KBM-7 (cell line): ENCODE data around the gene MCMBP.
A peak's percentile ranks its signal among the peaks of the same experiment; 100 is the strongest.
"Not testable (repeated sequence)": the region's sequence is repeated elsewhere in the genome, so short reads cannot be mapped to it uniquely, and the experiment has no call there.

Experiments used
- DNase-seq: peaks from one replicate; pipeline ENCODE4 v3.0.0-alpha.2; 2015
- in situ Hi-C: fragments of 300-500 bp; cut with MboI; formaldehyde crosslinking; loops from 2 replicates; pipeline ENCODE4 v1.14.3; 2020; ENCODE audit warnings: low sequenced_read_pairs, low pct_unique_long_range_greater_than_20kb, mixed read lengths

MCMBP gene, protein sequence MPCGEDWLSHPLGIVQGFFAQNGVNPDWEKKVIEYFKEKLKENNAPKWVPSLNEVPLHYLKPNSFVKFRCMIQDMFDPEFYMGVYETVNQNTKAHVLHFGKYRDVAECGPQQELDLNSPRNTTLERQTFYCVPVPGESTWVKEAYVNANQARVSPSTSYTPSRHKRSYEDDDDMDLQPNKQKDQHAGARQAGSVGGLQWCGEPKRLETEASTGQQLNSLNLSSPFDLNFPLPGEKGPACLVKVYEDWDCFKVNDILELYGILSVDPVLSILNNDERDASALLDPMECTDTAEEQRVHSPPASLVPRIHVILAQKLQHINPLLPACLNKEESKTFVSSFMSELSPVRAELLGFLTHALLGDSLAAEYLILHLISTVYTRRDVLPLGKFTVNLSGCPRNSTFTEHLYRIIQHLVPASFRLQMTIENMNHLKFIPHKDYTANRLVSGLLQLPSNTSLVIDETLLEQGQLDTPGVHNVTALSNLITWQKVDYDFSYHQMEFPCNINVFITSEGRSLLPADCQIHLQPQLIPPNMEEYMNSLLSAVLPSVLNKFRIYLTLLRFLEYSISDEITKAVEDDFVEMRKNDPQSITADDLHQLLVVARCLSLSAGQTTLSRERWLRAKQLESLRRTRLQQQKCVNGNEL

GRCh38 chr10:119872610-119872859 lies at the start of gene MCMBP:
TSS of gene MCMBP (minus strand) at chr10:119872843. CDS start at chr10:119872584, 259 bp downstream.
- DNase-seq = no peak
- in situ Hi-C loops = no loop called here

- in situ Hi-C loops = no loop called here
- no peak for DNase-seq
These were observed 47.2 kb upstream of the MCMBP start for GRCh38 chr10:119919826-119920225.

DNA sequence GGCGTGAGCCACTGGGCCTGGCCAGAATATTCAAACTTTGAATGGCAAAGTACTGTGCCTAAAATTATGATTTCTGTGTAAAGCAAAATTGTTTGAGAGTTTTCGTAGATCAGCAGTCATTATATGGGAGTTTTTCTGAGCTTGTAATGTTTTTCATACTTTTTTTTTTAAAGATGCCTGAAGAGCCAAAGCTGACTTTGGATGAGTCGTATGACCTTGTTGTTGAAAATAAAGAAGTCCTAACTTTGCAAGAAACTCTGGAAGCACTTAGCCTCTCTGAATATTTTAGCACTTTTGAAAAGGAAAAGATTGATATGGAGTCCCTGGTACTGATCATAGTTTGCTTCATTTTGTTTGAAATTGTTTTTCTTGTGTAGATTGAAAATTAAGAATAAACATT lies 46.6 kb upstream of the MCMBP start:
- in situ Hi-C loops = no loop called here

GRCh38 chr10:119917777-119918176 lies 45.1 kb upstream of the MCMBP start:
- DNase-seq = peak; percentile 28
- in situ Hi-C loops = no loop called here

More for the DNA sequence above, 46.6 kb upstream of the MCMBP start:
- no peak for DNase-seq

GRCh38 chr10:119910689-119911088 lies 38.0 kb upstream of the MCMBP start:
- no peak for DNase-seq
- in situ Hi-C loops = no loop called here

DNA sequence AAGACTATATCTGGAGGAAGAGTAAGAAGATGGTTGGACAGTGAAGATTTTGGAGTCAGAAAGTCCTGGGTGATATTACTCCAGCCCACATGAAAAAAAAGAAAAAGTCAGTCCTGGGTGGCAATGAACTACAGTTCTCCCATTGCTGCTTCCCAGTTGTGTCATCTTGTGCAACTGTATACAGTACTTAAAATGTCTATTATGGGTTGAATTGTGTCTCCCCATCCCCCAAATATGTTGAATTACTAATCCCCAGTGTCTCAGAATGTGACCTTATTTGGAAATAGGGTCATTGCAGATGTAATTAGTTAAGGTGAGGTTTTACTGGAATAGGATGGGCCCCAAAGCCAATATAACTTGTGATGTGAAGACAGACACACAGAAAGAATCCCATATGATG lies 35.5 kb upstream of the MCMBP start:
- in situ Hi-C loops = no loop called here
- no peak for DNase-seq

DNA sequence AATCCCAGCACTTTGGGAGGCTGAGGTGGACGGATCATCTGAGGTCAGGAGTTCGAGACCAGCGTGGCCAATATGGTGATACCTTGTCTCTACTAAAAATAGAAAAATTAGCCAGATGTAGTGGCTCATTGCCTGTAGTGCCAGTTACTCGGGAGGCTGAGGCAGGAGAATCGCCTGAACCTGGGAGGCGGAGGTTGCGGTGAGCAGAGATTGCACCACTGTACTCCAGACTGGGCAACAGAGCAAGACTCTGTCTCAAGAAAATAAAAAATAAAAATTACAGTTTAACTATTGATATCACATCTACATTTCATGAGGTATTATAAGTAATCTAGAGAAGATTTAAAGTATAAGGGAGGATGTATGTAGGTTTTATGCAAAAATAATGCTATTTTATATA lies 35.1 kb upstream of the MCMBP start:
- DNase-seq, in situ Hi-C loops: not testable (repeated sequence)

- DNase-seq = no peak
- in situ Hi-C loops = no loop called here
These were observed 31.5 kb upstream of the MCMBP start for GRCh38 chr10:119903946-119904666.

DNA sequence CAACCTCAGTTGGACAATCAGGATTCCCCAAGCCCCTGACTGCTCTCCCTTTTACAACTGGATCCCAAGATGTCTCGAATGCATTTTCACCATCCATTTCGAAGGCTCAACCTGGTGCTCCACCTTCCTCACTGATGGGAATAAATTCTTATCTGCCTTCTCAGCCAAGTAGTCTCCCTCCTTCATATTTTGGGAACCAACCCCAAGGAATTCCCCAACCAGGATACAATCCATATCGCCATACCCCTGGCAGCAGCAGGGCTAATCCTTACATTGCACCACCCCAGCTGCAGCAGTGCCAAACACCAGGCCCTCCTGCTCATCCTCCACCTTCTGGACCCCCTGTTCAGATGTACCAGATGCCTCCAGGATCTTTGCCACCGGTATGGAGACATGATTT lies 25.9 kb upstream of the MCMBP start:
- in situ Hi-C loops = no loop called here
- no peak for DNase-seq

- in situ Hi-C loops = no loop called here
- no peak for DNase-seq
These were observed 24.5 kb upstream of the MCMBP start for GRCh38 chr10:119896937-119897770.

DNA sequence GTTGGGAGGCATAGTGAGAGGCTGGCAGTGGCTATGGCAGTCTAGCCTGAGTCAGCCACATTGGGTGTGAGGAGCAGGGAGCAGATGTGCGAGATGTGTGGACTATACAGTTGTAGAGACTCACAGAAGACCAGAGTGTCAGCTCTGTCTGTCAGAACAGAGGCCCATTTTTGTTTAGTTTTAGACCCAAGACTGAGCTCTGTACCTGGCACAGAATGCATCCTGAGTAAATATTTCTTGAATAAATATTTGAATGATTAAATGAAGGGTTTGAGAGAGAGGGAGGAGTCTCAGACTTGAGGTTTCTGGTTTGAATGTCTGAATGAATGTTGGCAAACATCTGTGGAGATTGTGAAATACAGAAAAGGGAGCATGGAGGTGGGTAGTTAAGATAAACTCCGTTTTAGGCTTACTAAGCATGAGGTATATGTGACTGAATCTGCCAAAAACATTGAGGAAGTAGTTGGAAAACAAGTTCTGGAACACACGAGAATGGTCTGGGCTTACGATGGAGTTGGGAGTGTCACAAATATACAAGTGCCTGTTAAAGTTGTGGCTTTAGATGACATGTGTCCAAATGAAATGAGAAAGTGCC lies 23.5 kb upstream of the MCMBP start:
- DNase-seq = peak; percentile 79
- in situ Hi-C loops = no loop called here

GRCh38 chr10:119893845-119894427 lies 21.3 kb upstream of the MCMBP start:
- DNase-seq = no peak
- in situ Hi-C loops = no loop called here

GRCh38 chr10:119893074-119893473 lies 20.4 kb upstream of the MCMBP start:
- in situ Hi-C loops = no loop called here
- DNase-seq = no peak

DNA sequence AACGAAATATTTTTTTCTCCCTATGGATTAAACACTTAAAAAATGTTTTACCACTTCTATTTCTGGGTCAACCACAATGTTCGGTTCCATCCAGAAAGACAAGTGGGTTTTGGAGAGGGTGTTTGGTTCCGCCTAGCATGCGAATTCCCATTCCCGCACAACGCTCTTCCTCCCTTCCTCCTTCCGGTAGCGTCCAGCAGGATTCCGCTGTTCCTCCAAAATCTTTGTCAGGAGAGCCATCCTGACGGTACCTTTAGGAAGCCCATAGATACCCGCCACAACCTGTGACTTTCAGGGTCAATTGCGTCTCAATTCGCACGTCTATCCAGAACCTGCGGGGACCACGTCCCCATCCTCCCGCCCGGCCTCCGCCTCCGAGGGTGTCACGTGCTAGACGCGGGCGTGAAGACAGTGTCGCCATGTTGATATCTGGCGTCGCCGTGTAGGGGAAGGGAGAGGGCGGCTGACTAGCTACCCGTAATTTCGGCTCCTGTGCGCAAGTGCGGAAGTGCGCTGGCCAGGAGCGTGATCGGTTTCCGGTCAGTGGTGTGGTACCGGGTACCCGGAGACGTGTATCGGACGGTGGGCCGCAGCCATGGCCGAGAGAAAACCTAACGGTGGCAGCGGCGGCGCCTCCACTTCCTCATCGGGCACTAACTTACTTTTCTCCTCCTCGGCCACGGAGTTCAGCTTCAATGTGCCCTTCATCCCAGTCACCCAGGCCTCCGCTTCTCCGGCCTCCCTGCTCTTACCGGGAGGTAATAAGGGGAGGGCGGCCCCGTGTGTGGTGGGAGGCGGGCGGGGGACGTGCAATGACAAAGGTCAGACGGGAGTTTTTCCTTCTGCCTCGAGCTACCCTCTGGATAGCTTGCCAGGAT lies 19.8 kb upstream of the MCMBP start, which contains the start of gene SEC23IP:
TSS of gene SEC23IP (plus strand) at position 543 of the 878 bp plus-strand sequence. CDS start at position 596, 53 bp downstream.
- in situ Hi-C loops = no loop called here

DNA sequence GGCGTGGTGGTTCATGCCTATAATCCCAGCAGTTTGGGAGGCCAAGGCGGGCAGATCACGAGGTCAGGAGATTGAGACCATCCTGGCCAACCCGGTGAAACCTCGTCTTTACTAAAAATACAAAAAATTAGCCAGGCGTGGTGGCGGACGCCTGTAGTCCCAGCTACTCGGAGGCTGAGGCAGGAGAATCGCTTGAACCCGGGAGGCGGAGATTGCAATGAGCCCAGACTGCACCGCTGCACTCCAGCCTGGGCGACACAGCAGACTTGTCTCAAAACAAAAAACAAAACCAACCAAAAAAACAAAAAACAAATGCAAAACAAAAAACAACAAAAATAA lies 19.2 kb upstream of the MCMBP start:
- DNase-seq, in situ Hi-C loops: not testable (repeated sequence)

More for the DNA sequence above, 19.8 kb upstream of the MCMBP start, which contains the start of gene SEC23IP:
- peak; percentile 92 for DNase-seq

- DNase-seq, in situ Hi-C loops: not testable (repeated sequence)
These were observed 17.7 kb upstream of the MCMBP start for GRCh38 chr10:119890307-119890706.

GRCh38 chr10:119889201-119889600 lies 16.6 kb upstream of the MCMBP start:
- in situ Hi-C loops = not testable (repeated sequence)
- peak; percentile 21 for DNase-seq

DNA sequence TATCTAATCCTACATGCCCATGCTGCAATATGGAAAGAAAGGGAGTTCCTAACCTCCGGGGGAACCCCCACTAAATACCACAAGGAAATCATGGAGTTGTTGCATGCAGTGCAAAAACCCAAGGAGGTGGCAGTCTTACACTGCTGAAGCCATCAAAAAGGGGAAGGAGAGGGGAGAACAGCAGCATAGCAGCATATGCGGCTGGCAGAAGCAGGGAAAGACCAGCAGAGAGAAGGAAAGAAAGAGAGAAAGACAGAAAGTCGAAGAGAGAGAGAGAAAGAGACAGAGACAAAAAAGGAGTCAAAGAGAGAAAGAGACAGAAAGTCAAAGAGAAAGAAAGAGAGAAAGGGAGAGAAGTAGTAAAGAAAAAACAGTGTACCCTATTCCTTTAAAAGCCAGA lies 16.1 kb upstream of the MCMBP start:
- peak; percentile 52 for DNase-seq
- in situ Hi-C loops = not testable (repeated sequence)
